CD1c-positive myeloid dendritic cell (primary cell): ENCODE measurements around the gene INPP5F.
"Not testable (repeated sequence)": the region's sequence is repeated elsewhere in the genome, so short reads cannot be mapped to it uniquely, and the experiment has no call there.

Experiments used
- DNase-seq: peaks from one replicate; pipeline ENCODE4 v3.0.0-alpha.2; 2016; ENCODE audit errors: extremely low spot score

INPP5F gene

GRCh38 chr10:119706521-119707278, 19.1 kb upstream of the INPP5F start:
- no peak for DNase-seq

GRCh38 chr10:119707331-119707730, 18.5 kb upstream of the INPP5F start:
- DNase-seq: not testable (repeated sequence)

- not testable (repeated sequence) for DNase-seq
Observed at GRCh38 chr10:119710935-119711334, 14.9 kb upstream of the INPP5F start.

GRCh38 chr10:119713744-119714483, 11.9 kb upstream of the INPP5F start:
- no peak for DNase-seq

- no peak for DNase-seq
Observed at GRCh38 chr10:119714484-119714816, 11.4 kb upstream of the INPP5F start.

GRCh38 chr10:119715628-119716505, 10.0 kb upstream of the INPP5F start:
- DNase-seq: no peak

- no peak for DNase-seq
Observed at GRCh38 chr10:119723161-119723560, 2.7 kb upstream of the INPP5F start.

GRCh38 chr10:119723624-119724023, 2.2 kb upstream of the INPP5F start:
- no peak for DNase-seq

GRCh38 chr10:119724593-119725516, 995 bp upstream of the INPP5F start:
- DNase-seq: peak; percentile 70

- DNase-seq: no peak
Observed at GRCh38 chr10:119725517-119725827, 378 bp upstream of the INPP5F start.

- DNase-seq: no peak
Observed at GRCh38 chr10:119726676-119727261, 919 bp downstream of the INPP5F start.

GRCh38 chr10:119728172-119728800, 2.4 kb downstream of the INPP5F start:
- DNase-seq: no peak

GRCh38 chr10:119734396-119735332, 8.8 kb downstream of the INPP5F start:
- no peak for DNase-seq

GRCh38 chr10:119735451-119735850, 9.6 kb downstream of the INPP5F start:
- DNase-seq: no peak

GRCh38 chr10:119736220-119736619, 10.4 kb downstream of the INPP5F start:
- no peak for DNase-seq

GRCh38 chr10:119737039-119737663, 11.3 kb downstream of the INPP5F start:
- no peak for DNase-seq

- DNase-seq: no peak
Observed at GRCh38 chr10:119737823-119738222, 12.0 kb downstream of the INPP5F start.

- DNase-seq: no peak
Observed at GRCh38 chr10:119738962-119739361, 13.1 kb downstream of the INPP5F start.

GRCh38 chr10:119740096-119740495, 14.2 kb downstream of the INPP5F start:
- no peak for DNase-seq
